Ammon's horn (tissue), 1 donor: ENCODE data around the gene HHIPL1.
"Not testable (repeated sequence)": the region's sequence is repeated elsewhere in the genome, so short reads cannot be mapped to it uniquely, and the experiment has no call there.

Experiments
- DNase-seq: peaks from one replicate; pipeline ENCODE4 v3.0.0-alpha.2; 2016; ENCODE audit warnings: low spot score

HHIPL1 gene

DNA sequence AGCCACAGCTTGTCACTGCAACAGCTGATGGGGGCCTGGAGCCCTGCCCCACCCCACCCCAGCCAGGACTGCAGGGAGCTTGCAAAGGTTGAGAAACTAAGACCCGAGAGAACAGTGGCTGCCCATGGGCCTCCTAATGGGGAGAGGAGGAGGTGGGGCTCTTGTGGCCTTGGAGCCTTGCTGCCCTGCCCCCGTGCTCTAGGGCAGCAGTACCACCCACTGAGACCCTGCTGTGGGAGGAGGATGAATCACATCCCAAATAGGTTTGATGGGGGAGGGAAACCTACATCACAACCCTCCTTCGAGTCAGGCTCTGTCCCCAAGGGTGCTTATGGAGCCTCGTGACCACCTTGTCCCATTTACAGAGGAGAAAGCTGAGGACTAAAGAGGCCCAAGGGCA is 15.9 kb downstream of the HHIPL1 start:
- no peak for DNase-seq

DNA sequence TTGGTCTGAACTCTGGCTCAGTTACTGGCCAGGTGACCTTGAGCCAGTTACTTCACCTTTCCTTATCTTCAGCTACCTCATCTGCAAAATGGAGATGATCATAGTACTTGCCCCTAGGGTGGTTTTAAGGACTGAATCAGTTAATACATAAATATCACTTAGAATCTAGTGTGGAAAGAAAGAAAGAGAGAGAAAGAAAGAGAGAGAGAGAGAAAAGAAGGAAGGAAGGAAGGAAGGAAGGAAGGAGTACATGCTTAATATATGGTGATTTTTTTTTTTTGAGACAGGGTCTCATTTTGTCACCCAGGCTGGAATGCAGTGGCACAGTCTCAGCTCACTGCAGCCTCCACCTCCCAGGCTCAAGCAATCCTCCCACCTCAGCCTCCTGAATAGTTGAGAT is 16.3 kb downstream of the HHIPL1 start:
- DNase-seq = not testable (repeated sequence)

DNA sequence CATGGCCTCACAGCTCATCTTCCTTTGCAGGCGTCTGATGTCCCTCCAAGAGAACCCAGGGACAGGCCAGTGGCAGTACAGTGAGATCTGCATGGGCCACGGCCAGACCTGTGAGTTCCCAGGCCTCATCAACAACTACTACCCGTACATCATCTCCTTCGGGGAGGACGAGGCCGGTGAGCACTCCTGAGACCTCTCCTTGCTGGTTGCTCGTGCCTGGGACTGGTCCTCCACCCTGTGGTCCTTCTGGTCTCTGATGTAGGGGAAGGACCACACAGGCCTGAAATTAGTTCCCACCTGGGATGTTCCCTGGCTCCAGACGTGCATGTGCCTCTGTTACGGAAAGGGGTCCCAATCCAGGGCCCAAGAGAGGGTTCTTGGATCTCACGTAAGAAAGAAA is 17.9 kb downstream of the HHIPL1 start:
- DNase-seq = no peak

DNA sequence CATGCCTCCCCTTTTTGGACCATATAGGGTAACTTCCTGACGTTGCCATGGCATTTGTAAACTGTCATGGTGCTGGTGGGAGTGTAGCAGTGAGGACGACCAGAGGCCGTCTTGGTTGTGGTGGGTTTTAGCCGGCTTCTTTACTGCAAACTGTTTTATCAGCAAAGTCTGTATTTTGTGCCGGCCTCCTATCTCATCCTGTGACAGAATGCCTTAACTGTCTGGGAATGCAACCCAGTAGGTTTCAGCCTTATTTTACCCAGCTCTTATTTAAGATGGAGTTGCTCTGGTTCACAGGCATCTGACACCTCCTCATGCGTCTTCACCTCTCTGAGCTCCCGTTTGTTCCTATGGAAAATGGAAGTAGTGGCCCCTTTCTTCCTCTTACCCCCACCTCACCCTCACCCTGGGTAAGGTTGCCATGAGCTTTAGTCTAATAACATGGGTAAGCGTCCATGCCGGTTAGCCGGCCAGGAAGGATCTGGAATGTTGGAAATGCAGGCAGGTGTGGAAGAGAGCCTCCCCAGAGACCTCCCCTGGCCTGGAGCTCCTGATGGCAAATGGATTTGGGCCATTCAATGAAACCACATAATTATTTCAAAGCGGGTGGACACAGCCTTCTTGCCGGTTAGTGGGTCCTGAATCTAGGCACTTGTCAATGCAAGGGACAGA is 18.6 kb downstream of the HHIPL1 start:
- DNase-seq = no peak

DNA sequence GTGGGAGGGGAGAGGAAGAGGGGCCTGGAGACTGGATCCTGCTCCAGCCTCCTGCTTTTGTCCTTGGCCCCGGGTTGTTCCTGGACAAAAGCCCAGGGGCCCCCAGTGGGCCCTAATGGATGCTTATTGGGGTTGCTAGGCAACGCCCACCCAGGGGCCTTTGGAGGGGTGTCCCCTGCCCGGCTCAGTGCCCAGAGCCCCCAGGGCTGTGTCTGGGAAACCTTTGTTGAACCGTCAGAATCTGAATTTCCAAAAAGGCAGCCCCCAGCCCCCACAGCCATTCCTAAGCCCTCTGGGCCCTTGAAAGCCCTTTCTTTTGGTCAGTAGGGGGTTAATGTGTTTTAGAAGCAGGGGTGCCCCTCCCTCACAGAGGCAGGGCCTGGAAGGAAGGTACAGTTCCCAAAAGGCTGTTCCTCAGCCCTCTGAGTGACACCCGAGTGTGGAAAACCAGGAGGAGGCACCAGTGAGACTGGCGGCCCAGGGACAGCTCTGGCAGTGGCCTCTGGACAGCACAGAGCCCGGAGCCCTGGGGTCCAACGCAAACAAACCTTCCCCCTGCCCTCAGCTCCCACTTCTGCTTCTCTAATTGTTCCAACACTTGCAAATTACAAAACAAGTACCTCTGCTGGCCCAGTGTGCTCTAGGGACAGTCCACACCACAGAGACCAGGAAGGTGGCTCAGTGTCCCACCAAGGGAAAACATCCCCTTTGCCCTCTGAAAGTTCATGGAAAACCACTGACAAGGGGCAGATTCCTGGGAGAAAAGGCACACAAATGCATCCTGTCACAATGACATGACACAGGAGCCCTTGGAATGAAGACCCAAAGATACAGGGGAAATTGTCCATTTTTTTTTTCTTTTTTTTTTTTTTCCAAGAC is 19.4 kb downstream of the HHIPL1 start:
- DNase-seq = peak; percentile 58

DNA sequence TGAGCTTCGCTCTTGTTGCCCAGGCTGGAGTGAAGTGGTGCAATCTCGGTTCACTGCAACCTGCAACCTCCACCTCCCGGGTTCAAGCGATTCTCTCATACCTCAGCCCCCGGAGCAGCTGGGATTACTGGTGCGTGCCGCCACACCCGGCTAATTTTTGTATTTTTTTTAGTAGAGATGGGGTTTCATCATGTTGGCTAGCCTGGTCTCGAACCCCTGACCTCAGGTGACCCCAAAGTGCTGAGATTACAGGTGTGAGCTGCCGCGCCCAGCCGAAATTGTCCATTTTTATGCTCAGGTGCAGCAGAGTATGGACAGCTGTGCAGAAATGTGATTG is 20.0 kb downstream of the HHIPL1 start:
- no peak for DNase-seq

DNA sequence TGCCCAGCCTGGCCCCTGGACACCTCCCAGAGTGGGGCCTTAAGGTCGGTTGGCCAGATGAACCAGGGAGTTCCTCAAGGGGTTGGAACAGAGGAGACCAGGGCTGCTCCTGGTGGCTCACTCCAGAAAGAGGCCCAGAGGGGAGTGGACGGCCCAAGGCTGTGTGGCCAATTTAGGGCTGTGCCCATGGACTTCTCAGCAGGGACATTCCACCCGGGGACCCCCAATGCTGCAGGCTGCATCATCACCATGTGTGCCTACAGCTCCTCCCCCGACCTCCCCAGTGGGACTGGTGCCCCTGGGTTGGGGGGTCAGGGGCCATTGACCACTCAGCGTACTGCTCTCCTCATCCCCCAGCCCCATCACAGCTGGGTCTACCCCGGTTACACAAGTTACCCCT is 21.6 kb downstream of the HHIPL1 start:
- no peak for DNase-seq

DNA sequence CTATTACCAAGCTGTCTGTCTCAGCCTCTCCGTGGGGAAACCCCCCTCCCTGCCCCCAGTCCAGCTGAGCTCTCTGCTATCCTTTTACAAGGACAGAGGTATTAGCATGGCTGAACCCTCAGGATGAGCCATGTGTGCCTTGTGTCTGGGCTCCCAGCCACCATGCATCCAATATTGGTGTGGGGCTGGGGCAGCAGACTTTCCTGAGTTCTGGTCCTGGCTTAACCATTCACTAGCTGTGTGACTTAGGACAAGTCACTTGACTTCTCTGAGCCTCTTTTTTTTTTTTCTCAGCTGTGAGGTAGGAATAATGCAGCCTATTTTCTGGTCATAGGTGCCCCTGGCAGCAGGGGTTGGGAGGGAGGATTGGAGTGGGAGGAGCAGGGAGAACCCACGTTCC is 22.1 kb downstream of the HHIPL1 start:
- no peak for DNase-seq

DNA sequence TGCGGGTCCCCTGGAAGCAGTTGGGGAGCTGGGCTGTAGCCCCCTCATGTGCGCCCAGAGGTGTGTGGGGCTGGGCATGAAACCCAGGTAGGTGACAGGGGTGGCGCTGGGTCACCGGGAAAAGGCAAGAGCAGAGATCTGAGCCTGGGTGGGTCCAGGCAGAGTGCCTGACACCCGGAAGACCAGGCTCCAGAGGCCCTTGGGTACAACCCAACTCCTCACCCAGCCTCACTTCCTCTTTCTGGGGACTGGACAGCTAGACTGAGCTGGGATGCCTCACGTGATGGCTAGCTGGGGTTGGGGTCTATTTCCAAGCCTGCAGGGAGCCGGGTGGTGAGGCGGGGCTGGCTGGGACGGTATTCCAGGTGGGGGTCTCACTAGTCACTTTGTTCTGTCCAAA is 22.9 kb downstream of the HHIPL1 start:
- no peak for DNase-seq

DNA sequence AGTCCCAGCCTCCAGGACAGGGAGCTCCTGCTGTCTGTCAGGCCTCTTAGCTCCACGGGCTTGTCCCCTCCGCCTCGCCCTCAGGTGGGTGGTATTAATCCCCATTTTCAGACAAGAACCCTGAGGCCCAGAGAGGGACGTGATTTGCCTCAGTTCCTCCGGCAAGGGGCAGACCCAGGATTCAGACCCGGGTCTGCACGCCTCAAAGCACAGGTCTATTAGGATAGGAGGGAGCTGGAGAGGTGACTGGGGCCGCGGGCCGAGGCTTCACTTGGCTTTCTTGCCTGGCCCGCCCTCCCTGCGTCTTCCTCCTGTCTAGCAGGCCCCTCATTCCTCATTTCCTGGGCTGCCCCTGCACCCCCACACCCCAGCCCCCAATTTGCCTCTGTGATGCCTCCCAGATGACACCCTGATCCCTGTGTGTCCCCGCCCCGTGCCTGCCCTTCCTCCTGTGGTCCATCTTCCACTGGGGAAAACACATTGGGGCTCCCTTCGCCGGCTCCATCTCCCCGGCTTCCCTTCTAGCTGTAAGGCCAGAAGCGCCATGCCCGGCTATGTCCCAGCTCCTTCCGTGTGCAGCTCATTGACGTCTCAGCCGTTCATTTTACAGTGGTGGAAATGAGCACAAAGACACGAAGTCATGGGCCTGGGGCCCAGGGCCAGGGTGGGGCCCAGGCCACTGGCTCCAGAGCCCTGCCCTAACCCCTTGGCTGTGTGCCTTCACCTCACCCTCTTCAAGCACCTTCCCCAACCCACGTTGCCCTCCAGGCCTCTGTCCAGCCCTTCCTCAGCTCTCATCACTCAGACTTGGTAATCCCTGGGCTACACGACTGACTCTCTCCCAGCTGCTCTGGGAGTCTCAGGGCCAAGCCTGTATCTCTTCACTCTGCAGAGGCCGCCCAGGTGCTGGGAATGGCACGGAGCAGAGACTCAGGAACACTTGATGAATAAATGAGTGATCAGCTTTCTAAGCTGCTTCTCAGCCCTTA is 23.7 kb downstream of the HHIPL1 start:
- no peak for DNase-seq

DNA sequence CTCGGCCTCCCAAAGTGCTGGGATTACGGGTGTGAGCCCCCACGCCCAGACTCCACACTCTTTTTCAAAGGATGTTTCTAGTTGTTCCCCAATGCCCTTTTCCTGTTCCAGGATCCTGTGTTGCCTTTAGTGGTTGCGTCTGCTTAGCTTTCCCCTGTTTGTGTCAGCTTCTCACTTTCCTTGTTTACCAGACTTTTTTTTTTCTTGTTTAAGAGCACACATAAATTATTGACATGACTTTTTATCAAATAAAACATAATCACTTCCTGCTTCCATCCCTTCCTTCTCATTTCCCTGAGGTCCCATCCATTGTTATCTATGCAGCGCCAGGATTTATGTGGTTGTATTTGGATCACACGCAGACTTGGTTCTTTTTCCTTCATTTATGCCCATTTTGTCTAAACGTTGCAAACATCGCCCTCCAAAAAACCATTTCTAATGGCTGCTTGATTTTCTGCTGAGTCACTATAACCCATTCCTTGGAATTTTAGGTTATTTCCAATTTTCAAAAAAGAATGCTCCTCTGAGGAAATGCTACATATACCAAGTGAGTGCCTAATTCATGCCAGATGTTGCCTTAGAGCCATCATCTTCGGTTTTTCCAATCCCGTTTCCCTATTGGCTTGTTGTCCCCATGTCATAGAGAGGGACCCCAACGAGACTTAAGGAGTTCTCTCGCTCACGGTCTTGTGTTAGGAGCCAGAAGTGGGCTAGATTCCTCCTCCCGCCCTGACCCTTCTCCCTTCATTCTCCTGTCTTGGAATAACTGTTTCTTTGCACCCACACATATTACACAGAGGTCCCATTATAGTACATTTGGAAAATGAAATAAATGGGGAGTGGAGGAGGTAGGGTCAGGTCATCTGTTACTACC is 25.7 kb downstream of the HHIPL1 start:
- DNase-seq = no peak

DNA sequence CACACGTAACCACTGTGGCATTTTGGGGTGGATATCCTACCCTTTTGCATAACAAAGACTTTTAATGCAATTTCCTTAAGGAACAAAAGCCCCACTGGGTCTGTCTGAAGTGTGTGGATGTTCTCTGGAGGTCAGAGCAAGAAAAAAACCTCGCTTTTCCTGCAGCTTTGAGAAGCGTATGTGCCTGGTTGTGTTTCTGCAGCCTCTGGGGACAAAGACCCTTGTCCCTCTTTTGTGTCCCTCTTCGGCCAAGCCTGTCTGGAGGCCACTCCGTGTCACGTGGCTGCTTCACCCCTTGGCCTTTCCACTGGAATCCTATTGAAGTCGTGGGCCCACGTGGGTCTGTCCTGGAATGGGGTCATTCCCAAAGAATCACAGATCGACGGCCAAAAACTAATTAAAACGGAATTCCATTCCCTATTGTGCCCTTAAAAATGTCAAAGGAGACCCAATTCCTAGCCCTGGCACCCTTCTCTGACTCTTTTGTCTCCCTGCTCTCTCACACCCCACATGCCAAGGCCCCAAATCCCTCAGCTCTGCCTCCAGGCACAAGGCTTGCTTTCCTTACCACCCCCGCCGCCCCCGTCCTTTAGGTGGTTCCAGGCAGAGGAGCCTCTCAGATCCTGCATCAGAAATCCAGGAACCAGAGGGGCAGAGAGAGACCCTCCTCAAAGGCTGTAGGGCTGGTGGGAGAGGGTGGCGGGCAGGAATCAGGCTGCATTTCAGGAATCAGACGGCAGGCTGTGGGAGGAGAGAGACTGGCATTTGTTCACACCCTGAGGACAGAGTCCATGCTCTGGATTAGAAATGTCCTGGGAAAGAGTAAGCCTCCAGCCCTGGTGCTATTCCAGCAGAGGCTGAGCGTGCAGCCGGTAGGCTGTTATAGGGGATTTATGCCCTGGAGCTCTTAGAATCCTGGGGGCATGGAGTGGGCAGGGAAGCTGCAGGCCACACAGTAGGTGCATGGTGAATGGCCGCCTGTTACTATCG is 26.6 kb downstream of the HHIPL1 start:
- DNase-seq = peak; percentile 82

DNA sequence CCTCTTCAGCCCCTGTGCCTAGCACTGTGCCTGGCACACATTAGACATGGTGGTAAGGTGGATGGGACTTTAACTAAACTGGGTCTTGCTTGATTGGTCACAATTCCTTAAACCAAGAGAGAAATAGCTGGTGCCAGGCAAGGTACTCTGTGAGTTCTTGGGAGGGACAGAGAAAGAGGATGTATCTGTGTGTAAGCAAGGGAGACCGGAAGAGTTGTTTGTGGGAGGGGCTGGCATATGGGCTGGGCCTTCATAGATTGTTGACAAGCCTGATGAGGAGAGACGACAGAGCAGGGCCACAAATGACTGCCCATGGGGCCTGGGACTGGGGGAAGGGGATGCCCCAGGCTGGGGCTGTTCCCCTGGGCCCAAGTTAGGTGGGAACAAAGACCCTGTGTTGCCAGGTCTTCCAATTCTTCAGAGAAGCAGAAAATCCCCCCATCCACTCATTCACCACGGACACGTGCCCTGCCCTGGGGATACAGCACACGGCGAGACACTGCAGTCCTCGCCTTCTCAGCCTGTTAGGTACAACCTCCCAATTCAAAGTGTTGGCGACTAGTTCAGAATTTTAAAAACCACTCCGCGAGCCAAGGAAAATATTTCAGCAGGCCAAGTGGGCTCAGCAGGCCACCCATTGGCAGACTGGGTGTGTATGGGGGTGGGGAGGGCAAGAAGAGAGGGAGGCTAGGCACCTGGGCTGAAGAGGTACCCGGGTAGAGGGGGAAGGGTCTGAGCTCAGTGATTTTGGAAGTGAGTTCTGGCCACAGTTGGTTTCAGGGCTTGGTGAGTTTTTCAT is 27.8 kb downstream of the HHIPL1 start:
- no peak for DNase-seq

DNA sequence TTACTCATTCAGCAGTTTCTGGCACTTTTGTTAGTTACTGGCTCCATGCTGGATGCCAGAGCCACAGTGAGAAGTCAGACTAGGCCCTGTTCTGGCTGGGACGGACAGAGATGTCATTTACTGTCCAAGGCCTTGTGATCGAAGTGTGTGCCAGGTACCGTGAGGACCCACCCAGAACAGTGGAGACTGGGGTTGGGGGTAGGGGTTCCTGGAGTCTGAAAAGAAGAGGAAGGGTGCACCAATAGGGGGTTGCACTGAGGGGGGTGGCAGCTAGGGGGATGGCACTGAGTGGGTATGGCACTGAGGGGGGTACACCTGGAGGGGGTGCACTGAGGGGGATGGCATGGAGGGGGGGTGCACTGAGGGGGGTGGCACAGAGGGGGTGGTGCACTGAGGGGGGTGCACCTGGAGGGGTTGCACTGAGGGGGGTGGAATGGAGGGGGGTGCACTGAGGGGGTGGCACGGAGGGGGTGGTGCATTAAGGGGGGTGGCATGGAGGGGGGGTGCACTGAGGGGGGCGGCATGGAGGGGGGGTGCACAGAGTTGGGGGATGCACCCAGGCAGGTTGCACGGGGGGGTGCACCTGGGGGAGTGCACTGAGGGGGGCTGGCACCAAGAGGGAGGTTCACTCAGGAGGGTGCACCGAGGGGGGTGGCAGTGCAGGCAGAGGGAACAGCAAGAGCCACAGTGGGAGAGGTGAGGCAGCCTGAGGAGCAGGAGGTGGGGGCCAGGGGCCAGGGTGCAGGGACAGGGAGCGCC is 28.6 kb downstream of the HHIPL1 start:
- DNase-seq = no peak

DNA sequence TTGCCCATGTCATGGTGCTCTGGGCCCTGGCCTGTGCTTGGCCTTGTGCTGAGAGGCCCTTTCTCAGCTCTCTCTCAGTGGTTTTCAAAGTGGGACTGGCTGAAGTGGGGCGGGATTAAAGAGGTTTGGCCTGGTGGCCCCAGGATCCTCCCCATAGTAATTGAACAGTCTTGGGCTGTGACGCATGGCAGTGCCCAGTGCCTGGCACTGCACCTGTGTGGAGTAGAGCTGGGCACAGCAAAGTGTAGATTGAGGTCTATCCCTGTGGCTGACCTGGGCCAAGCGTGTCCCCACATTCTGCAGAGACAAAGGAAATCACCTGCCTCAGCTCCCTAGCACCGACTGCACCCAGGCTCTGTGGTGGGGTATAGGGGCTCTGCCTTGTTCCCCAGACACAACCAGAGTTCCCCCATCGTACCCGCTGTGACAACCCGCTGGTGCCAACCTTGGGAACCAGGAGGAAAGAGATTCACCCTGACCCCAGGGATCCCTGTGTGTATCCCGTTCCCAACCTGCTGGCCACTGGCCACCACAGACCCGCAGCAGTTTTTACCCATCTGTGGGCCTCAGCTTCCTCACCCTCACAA is 29.2 kb downstream of the HHIPL1 start:
- DNase-seq = no peak

DNA sequence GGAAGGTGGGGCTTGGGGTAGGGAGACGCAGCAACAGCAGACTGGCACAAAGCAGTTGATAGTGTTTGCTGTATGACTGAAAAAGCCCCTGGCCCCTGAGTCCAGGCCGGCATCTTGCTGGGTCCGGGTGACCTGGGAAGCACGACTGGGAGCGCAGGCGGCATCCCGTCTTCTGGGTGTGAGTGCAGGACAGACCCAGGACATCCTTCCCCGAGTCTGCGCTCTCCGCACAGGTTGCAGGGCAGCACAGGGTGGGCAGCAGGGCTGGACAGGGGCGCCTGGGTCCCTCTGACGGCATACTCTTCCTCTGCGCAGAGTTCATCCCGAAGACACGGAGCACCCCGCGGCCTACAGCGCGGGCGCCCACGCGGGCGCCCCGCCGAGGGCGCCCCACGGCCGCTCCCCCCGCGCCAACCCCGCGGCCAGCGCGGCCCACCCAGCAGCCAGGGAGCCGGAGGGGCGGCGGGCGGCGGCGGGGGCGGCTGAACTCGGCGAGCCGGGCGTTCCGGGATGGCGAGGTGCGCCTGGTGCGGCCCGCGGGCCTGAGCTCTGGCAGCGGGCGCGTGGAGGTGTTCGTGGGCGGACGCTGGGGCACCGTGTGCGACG is 29.9 kb downstream of the HHIPL1 start:
- no peak for DNase-seq

DNA sequence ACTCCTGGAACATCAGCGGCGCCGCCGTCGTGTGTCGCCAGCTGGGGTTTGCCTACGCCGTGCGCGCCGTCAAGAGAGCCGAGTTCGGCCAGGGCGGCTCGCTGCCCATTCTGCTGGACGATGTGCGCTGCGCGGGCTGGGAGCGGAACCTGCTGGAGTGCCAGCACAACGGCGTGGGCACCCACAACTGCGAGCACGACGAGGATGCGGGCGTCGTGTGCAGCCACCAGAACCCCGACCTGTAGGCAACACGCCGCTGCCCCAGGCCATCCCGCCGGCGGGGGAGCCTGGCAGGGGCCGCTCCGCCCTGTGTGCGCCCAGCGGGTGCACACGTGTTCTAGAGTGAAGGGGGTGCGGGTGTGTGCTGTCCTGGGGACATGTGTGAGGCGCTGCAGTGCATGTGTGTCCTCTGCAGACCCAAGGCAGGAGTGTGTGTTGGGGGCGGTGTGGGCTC is 30.5 kb downstream of the HHIPL1 start:
- no peak for DNase-seq

DNA sequence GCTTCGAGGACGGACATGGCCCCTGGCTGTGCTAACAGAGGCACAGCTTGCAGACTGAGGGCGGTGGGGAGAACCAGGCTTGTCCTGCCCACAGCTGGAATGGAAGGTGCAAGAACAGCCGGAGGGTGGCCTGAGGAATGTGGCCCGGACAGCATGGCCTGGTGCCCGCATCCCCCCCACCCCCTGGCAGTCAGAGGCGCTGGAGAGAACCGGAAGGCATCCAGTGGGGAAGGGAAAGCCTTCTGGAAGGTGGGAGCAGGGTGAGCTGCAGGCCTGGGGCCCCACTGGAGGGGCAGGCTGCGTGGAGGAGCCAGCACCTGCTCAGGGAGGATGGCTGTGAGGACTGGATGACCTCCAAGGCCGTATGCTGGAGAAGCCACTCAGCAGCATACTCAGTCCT is 31.0 kb downstream of the HHIPL1 start:
- DNase-seq = no peak
